ENCODE measurements around the gene TTLL5.
"Not testable (repeated sequence)": the region's sequence is repeated elsewhere in the genome, so short reads cannot be mapped to it uniquely, and the experiment has no call there.

Gene TTLL5

DNA sequence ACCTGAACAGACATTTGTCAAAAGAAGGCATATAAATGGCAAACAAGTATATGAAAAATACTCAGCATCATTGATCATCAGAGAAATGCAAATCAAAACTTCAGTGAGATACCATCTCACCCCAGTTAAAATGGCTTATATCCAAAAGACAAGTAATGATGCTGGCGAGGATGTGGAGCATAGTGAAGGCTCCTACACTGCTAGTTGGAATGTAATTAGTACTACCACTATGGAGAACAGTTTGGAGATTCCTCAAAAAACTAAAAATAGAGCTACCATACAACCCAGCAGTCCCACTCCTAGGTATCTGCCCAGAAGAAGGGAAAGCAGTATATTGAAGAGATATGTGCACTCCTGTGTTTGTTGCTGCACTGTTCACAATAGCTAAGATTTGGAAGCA, 174.7 kb downstream of the TTLL5 start:
- DNase-seq = no peak

DNA sequence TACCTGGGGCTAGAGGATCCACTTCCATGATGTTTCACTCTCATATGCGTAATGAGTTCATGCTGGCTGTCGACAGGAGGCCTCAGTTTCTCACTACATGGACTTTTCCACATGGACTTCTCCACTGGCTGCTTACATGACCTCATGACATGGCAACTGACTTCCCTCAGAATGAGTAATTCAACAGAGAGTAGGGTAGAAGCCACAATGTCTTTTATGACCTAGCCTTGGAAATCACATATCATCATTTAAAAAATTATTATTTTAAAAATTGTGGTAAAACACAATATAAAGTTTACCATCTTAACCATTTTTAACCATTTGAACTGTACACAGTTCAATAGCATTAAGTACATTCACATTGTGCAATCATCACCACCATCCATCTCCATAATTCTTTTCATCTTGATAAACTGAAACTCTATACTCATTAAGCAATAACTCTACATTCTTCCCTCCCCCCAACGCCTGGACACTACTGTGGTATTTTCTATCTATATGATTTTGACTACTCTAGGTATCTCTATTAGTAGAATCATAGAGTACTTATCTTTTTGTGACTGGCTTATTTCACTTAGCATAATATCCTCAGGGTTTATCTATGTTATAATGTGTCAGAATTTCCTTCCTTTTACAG, 176.2 kb downstream of the TTLL5 start:
- no peak for DNase-seq

DNA sequence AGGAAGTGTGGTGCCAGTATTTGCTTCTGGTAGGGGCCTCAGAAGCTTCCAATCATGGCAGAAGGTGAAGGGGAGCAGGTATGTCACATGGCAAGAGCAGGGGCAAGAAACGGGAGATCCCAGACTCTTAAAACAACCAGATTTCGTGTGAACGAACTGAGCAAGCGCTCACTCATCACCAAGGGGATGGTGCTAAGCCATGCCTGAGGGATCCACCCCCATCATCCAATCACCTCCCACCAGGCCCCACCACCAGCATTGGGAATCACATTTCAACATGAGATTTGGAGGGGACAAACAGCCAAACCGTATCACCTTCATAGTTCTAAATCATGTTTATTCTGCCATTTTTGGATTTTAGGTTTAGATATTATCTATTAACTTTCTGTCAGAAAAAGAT, 179.9 kb downstream of the TTLL5 start:
- DNase-seq = no peak

DNA sequence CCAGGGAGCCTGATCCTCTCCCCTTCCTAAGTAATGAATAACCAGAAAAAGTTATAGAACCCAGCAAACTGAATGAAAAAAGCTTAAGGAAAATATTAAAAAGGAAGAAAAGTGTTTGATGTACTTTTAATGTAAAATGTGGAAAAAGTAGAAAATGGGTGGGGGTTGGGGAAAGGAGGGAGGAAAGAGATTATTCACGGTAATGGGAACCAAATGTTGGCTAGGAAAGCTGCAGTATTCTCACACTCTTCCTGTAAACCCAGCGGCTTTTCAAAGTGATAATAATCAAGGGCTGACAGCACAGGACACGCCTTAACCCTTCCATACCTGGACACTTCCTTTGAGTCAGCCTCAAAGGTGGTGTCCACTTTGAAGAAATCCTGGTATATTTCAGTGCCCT, 181.5 kb downstream of the TTLL5 start:
- DNase-seq = no peak

DNA sequence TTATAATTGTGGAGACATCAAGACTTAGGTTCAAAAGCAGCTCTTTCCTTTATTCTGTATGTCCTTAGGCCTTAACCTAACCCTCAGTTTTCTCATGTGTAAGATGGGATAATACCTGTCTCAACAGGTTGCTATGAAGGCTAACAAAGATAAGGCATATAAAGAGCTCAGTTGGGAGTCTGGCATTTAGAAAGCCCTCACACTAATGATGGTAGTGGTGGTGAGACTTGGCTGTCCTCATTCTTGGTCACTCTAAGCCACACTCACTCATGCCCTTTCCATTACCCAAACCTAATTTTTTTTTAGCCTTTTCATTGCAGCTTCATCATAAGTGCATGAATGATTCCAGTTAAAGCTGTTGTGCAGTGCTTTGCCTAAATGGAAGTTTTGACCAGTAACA, 183.4 kb downstream of the TTLL5 start:
- no peak for DNase-seq

DNA sequence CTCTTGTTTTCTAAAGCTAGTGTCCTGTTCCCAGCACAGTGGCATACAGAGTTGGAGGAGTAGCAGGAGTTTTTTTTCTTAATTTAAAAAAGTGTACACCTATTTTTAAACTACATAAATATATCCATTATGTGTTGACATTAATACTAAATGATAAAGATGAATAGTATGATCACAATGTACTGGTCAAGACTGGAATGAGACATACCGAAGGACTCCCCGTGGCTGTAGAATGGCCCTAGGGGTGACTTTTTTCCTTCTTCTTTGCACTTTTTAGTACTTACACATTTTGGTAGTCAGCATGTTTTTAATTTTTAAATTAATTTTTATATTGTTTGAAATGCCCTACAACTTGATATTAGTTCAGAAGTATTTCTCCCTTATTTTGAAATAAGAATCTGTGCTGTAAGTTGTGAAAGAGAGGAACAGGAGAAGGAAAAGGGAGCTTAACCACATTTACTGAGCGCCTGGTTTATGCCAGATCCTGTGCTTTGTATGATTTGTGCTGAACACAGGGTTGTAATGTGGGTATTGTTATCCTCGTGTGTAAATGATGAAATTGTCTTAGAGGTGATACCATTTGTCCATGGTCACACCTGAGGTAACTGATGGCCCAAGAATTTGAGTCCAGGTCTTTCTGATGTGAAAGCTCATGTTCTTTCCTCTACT, 184.2 kb downstream of the TTLL5 start:
- no peak for DNase-seq

DNA sequence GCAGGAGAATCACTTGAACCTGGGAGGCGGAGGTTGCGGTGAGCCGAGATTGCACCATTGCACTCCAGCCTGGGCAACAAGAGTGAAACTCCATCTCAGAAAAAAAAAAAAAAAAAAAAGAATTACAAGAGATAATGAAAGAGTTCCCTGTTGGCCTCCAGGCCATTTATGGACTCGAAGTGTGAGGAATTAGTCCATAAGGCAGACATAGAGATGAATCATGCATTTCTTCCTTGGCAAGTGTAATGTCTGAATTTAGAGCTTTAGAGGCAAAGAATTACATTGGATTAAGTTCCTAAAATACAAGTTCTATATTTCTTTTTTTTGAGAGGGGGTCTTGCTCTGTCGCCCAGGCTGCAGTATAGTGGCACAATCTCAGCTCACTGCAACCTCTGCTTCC, 185.6 kb downstream of the TTLL5 start:
- not testable (repeated sequence) for DNase-seq

DNA sequence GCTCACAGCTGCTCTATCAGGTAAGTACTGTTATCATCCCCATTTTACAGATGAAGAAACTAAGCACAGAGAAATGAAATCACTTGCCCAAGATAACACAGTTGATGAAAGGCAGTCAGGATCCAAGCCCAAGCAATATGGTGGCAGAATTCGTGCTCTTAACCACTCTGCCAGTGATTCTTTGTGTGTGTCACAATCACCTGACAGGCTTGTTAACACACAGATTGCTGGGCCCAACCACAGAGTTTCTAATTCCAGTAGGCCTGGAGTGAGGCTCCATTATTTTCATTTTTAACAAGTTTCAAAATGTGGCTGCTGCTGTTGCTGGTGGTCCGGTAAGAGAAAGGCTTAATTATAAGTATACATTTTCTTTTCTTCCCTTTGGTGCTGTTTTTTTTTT, 186.5 kb downstream of the TTLL5 start:
- DNase-seq = no peak

DNA sequence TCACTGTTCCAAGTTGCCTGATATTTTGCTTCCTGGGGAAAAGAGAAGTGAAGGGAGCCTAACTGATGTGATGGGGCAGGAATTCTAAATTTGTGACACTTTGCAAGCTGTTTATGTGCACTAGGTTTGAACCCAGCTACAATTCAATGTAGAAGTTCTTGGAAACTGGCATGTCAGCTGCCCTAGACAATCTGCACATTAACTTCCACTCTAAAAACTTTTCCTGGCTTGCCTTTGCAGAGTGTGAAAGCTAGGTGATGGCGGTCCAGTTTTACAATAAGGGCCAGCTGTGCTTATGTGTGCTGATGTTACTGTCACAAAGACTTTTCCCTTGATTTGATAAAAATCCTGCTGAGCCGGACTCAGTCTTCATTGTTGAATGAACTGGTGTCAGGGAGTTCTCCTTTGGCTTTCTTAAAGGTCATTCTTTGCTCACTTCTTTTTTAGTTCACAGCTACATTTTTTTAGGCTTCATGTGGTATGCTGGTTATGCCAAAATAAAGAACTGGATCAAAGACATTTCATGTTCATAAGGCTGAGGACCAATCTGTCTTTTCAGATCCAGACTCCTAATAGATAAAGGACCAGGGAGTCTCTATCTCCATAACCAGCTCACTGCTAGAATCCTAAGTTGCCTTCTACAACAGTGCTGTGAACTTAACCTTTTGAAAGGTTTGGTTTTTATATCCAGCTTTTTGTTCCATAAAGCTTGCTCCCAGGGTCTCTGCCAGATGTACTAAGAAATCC, 187.3 kb downstream of the TTLL5 start:
- no peak for DNase-seq

DNA sequence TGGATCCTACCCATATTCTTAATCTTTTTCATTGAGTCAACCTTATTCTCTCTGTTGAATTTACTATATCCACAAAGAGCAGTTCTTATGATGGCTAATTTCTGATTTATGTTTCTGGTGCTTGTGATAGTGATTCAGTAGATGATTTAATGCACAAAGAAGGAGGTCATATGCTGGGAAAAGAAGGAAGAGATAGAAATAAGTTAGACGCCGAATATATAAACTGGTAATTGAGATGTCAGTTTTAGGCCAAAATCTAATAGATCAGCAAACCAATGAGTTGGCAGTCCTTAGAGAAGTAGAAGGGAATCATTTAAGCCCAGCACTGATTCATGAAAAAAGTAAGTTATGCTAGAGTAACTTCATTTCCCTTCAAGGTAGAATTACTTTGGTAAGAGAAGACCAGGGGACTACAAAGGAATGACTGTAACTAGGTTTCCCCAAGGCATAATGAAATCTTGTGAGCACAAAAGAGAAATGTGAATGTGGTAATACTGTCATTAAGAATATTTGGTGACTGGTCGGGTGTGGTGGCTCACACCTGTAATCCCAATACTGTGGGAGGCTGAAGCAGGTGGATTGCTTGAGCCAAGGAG, 188.4 kb downstream of the TTLL5 start:
- no peak for DNase-seq

DNA sequence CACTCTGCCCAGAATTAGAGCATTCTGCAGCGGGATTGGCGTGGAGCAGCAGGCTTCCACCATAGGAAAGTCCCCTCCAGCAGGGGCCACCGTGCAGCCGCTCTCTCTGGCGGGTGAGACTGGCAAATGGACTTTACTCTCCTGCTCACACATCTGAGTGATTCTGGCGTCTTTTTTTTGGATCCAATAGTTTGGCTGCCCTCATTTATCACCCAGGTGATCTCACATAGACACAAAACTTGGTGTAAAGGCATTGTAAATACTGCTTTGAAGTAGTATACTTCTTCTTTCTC, 190.5 kb downstream of the TTLL5 start:
- DNase-seq = no peak

DNA sequence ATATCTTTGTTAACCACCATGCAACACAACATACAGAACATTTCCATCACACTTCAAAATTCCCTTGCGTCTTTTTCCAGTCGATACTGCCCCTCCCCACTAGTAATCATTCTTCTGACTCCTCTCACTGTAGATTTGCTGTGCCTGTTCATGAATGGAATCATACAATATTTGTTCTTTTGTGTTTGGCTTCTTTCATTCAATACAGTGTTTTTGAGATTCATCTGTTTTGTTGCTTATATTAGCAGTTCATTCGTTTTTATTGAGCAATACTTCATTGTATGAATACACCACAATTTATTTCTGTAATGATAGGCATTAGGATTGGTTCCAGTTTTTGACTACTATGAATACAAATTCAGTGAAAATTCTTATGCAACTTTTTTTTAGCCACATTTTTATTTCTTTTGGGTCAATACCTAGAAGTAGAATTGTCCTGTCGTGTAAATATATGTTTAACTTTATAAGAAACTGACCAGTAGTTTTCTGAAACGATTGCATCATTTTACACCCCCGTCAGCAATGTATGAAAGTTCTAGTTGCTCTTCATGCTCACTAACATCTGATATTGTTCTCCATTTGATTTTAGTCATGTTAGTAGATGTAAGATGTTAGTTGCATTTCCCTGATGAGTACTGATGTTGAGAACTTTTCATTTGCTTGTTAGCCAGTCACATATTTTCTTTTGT, 193.2 kb downstream of the TTLL5 start:
- no peak for DNase-seq

DNA sequence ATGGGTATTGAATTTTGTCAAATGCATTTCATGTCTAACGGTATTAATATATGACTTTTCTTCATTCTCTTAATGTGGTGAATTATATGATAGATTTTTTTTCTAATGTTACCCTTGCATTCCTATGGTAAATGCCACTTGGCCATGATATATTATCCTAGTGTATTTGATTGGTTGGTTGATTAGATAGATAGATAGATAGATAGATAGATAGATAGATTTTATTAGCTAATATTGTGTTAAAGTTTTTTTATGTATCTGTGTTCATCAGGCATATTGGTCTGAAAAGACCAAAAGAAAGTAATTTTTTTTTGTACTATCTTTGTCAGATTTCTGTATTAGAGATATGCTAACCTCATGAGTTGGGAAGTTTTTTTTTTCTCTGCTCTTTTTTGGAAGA, 196.2 kb downstream of the TTLL5 start:
- DNase-seq = no peak

DNA sequence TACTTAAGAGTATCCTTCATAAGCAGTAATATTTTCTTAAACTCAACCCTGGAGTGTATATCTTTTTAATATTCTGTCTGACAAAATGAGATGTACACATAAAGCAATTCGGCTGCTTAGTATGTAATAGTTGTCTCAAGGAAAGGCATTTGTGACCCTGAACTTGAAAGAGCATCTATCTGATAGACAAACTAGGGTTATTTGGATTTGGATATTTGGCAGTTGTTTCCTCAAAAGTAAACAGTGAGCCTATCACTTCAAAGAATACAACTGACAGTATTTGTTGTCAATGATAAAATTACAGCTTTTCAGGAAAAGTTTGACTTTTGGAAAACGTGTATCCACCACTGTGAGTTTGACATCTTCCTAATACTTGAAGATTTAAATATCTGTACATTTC, 197.3 kb downstream of the TTLL5 start:
- no peak for DNase-seq

DNA sequence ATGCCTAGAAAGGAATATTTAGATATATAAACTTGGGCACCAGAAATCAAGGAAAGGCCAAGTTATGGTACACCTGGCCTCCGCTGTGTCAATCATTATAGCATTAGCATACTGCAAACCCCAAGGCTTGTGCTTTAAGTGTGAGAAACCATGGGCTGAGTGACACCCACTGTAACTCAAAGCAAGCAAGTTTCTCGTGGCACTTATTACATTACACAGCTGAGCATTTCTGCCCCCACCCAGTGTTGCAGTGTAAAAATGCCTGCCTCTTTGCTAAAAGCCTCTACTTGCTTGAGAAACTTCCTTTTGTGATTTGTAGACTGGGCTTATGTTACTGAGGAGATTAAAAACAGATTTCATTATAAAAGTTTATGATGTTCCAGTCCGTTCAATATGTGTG, 198.7 kb downstream of the TTLL5 start:
- no peak for DNase-seq

DNA sequence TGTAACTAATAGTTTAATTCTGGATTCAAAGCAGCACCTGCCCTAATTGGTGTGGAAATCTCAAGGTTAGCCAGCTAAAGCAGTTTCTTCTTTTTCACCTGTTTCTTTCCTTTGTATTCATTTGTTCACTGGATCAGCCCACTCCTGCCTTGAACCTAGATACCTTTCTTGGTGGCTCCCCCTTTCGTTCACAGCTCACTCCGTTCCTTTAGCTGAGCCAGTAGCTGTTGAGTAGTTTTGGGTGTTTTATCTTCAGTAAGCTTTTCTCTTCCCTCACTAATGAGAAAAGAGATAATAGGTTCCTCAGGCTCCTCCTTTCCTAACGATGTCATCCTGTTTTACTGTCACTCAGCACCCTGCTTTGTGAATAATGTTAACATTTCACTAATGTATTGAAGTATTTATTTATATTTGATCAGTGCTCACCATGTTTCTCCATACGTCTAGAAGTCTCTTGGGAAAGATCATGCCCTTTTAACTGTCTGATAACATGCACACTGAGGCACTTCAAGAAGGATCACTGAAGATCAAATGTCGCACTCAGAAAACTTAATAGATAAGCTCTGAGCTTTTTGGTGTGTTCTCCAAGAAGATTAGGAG, 199.6 kb downstream of the TTLL5 start:
- no peak for DNase-seq

DNA sequence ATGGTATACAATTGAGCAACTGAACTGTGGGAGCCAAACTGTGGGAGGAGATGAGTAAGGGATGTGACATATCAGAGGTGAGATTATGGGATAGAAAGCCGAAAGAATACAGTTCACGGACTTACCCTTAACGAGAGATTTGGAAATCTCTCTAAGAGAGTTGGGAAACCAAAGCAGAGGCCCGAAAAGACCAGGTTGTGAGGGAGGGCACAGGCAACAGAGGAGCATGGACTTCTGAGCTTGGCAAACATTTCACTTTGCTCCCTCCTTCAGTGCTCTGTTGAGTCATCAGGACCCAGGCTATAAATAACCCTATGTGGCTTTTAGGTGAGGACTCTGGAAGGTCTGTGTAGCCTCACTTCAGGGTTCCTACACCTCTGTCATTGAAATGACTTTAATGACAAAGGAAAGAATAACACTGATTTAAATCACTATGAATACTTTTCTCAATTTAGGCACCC, 200.1 kb downstream of the TTLL5 start:
- no peak for DNase-seq

DNA sequence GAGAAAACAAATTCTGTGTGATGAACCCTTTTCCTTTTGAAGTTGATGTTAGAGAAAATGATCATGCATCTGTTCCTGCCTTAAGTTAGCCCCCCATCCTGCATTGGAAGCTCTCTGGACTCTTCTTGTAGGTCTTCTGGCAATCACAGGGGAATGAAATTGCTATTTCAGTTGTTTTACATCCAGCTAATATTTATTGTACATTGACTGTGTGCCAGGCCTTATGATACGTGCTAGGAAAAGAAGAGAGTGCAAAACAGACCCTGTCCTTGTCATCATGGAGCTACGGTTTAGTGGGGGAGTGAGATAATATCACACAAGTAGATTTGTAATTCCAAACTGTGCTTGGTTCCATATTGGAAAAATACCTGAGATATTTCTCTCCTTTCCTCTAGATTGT, 202.2 kb downstream of the TTLL5 start:
- DNase-seq = no peak

DNA sequence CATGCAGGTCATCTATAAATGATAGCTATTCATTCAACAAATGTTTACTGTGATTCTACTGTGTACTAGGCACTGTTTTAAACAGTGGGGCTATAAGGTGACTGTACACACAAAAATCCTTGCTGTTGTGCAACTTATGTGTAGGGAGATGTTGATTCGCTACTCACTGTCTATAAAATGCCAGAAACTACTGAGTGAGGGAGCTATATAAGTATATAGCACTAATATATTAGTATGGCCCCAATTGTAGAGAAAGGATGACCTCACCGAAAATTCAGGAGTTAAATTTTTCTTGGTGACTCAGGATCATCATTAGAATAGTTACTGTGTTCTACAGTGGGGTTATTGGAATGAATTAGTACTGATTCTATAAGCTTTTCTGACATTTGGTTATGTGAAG, 203.3 kb downstream of the TTLL5 start:
- no peak for DNase-seq

DNA sequence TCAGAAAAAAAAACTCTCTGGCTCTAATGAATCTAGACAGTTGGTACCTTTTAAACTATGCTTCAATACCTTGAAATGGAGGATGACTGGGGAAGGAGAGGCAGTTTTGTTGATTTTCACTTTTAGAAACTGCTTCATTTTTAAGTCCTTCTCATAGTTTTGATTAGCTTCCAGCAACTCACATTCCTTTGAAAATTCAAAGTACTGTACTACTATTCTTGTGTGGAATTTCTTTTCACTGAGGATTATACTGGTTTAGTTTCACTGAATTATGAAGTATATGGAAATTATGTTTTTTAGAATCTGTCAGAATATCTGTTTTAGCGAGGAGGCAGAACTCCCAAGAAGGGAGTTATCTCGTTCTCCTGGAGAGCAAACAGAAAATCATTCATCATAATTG, 204.5 kb downstream of the TTLL5 start:
- DNase-seq = no peak

DNA sequence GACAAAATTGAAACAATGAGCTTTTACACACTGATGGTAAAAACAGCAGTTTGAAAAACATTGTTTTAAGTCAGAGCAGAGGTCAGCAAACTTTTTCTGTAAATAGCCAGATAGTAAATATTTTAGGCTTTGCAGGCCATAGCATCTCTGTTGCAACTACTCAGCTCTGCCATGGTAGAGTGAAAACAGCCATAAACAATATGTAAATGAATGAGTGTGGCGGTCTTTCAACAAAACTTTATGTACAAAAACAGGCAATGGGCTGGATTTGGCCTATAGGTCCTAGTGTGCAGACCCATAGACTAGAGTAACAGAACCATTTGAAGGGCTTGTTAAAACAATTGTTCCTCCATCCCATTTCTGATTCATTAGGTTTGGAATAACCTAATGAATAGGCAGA, 205.9 kb downstream of the TTLL5 start:
- no peak for DNase-seq

DNA sequence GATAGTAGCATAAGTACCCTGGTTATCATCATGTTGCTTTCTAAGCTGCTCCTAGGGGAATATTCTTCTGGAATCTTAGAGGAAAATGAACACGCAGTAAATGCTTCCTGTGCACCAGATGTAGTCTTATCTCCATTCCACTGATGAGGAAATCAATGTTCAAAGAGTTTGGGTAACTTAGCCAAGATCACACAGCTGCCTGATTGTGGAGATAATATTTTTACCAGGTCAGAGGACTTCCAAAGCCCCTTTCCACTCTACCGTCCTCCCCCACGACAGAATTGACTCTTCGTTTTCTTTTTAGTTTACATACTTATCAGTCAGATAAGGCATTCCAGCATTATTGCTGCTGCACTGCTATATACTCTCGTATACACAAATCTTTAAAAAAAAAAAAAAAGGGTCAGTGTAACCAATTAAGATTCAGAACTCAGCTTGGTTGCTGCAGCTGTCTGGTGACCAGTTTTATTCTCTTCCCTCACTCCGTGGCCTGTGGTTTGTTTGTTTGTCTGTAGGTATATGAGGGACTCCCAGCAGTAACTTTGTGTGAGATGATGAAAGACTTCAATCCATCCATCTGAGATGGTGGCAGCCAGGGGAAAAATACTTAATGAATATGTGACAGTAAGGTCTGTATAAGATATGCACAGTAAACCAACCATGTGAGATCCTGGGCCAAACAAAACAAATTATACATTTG, 210.3 kb downstream of the TTLL5 start:
- no peak for DNase-seq

DNA sequence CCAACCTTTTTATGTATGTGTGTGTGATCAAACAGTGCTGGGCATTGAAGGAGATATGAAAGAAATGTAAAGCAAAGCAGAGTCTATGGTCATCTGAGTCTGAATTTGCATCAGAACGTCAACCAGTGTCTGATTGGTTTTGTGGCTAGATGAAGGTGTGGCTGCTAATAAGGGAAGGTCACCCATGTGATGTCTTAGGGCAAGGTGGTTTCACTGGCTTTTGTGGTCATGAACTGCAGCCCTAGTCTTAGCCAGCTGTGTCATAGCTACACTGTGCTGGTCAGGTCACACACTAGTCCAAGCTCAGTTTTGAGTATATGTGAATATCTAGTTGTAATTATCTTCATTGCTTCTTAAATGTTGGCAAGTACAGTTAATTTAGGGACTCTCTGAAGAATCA, 214.9 kb downstream of the TTLL5 start:
- DNase-seq = no peak

Measured in NCI-H1092 treated with DMSO at 0.1 percent for 48 hours (cell line).